ENCODE results near the gene CTIF.

Gene CTIF

GRCh38 chr18:48777026-48777743, 238.4 kb downstream of the CTIF start:
- DNase-seq (ENCODE audit: low read depth): peak; percentile 22

DNA sequence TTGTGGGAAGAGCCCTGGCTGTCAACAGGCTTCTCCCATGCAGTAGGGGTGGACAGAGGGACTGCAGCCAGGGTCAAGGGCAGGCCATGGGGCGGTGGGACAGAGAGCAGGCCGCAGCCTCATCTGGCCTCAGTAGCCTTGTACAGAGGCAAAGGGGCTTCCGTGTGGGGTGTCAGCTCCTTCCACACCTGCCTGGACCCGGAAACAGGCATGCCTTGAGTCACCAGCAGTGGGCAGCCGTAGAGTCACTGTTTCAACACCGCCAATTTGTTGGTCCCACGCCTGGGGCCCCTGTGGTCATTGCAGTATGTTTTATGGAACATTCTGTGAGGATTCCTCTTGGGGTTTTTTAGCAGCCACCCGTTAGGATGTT, 238.9 kb downstream of the CTIF start:
- DNase-seq (ENCODE audit: low read depth): no peak

DNA sequence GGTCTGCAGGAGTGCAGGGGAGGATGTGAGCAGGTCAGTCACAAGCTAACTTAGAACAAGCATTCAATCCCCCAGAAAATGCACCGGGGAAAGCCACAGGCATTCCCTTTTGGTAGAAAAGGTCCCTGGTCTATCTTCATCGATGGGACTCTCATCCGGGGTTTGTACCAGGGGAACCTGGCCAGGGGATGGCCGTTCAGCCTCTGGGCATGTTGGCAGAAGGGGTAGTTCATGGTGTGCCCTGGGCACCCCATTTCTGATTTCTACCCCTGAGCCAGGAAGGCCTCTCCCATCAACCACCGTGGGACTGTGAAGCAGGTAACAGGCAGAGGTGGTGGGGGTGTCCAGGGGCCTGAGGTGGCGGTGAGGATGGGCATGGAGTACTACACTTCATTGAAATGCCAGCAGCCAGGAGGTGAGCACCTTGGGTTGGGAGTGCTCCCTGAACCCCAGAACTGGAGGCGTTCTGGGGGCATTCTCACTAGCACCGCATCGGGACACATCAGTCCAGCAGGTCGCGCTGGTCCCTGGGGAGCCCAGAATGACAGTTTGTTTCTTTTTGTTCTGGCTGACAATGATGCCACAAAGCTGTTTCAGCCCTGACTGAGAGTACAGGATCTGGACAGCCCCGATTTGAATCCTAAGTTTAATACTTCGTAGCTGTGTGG, 239.6 kb downstream of the CTIF start:
- DNase-seq (ENCODE audit: low read depth): no peak

- no peak for DNase-seq (ENCODE audit: low read depth)
These were observed 240.6 kb downstream of the CTIF start for GRCh38 chr18:48779462-48779861.

DNA sequence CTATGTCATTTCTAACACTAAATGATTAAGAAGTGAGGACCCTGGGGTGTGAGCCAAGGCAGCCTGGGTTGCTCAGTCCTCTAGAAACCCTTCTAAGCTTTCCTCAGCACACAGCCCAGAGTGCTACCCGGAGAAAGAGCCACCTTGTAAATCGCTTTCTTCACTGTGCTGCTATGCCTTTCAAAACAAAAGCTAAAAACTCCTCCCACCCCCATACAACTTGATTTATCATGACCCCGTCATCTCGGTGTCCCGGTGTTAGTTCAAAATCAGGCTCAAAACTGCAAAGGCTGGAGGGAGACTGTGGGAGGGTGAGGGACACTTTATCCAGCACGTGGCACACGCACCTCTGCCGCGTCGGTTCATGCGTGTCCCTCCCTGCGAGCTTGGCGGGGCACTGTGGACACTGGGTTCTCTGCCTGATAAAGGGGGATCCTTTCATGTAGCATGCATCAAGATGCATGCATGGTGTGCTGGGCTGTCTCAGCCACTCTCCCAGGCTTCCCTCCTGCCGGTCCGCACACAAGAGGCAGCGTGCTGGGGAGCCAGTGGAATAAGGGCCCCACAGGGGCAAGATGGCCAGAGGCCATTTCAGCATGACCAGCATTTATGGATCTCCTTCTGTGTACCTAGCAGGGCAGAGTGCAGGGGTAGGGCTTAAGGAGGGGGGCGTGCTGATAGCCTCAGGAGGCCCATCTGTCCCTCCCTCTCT, 241.5 kb downstream of the CTIF start:
- no peak for DNase-seq (ENCODE audit: low read depth)

- DNase-seq (ENCODE audit: low read depth): no peak
These were observed 242.0 kb downstream of the CTIF start for GRCh38 chr18:48780913-48781162.

DNA sequence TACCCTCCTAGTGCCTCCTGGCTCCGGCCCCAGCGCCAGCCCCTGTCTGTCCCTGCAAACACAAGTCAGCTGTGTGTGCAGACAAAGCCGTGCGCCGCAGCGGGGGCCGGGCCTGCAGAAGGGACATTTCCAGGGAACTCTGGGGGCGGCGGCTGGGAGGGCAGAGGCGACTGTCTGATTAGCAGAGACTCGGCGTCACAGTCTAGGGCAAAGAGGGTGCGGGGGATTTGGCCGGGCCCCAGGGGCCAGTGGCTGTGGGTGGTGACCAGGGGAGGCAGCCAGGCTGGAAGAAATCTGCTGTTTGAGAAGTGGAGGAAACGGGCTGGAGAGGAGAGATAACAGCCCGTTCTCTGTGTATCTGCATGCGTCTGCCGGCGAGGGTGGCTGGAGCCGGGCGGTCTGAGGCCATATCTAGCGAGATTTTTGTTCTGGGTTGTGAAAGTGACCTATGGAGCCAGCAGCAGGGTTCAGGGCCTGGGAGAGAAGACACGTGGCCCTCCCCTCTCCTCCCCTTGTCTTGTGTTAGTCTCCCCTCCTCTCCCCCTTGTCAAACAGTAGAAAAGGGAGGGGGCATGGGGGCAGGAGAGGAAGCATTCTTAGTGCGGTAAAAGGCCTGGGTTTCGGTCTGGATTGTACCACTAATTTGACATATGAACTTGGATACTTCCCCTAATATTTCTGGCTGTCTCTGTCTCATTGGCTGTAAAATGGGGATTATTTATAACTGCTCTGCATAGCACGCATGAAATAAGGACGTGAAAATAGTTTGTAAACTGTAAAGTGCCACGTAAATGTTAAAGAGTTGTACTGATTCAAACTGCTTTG, 242.5 kb downstream of the CTIF start:
- no peak for DNase-seq (ENCODE audit: low read depth)

DNA sequence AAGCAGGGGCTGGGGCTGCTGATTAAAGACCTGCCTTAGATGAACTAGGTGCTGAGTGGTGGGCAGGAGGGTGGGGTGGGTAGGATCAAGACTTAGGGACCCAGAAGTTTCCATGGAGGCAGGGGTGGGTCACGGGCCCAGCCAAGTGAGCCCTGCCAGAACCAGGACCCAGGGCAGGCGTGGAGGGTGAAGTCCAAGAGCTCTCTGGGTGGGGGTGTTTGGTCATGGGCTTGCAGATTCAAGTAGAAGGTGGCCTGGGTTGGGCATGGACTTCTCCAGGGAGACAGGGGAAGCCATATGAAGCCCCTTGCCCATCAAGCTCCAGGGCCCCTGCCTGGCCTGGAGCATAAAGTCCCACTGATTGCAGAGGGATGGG, 243.1 kb downstream of the CTIF start:
- no peak for DNase-seq (ENCODE audit: low read depth)

GRCh38 chr18:48782381-48782861, 243.6 kb downstream of the CTIF start:
- no peak for DNase-seq (ENCODE audit: low read depth)

- DNase-seq (ENCODE audit: low read depth): no peak
These were observed 245.0 kb downstream of the CTIF start for GRCh38 chr18:48783616-48784520.

DNA sequence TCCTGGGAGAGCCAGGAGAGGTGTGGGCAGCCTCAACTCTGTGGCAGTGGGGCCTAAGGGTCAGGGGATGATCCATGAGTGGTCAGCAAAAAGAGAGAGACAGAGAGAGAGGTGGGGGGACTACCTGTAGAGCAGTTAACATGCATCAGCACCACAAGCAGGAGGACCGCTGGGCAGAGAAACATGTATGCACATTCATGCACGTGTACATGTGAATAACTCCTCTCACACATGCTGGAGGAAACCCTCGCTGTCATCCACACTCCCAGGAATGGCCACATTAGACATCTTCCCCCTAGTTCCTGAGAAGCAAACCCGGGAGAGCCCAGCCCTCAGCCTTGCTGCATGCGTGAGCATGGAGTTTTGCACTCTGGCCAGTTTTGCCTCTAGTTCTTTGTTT, 245.8 kb downstream of the CTIF start:
- DNase-seq (ENCODE audit: low read depth): no peak

DNA sequence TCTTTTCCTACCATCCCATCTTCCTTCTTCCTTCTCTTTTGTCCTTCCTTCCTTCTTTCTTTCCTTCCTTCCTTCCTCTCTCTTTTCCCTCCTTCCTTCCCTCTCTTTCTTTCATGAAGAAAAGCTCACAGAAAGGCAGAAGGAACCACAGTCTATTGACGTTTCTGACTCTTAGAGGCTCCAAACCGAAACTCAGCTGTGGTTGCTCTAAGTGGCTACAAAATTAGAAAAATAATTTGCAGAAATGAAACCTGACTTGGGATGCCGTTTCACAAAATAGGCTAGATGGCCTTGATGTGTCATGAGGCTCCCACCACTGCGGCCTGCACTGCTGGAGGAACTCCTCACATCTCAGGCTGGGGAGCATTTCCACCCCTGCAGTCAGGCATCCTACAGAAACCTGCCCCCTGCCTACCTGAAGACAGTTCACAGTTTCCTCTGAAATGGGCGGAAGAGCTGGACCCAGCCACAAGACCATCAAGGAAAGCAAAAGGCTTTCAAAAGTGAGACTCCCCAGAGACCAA, 246.3 kb downstream of the CTIF start:
- no peak for DNase-seq (ENCODE audit: low read depth)

DNA sequence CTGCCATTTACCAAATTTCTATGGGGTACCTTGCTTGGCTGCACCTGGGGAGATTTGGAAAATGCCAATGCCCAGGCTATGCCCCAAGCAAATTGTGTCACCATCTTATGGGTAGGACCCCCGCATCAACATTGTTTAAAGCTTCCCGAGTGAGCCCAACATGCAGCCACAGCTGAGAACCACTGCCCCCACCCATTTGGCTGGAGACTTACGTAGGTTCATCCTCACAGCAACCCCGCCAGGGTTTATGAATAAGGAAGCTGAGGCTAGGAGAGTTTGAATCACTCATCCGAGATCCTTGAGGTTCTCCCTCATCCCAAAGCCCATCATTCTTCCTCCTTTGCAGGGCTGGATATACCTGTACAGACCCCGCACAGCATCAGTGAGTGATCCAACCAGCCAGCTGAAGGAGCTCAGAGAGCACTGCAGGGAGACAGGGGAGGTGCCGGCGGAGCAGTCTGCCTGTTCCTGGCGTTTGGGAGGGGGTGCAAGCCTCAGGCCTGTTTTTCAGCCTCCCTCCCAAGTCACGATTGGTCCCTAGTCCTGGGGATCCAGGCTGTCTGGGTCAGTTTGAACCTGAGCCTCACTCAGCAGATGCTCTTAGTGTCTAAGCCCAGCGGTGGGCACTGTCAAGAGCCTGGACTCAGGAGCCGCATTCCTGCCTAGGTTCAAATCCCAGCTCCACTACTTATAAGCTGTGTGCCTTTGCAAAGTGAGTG, 247.1 kb downstream of the CTIF start:
- no peak for DNase-seq (ENCODE audit: low read depth)

DNA sequence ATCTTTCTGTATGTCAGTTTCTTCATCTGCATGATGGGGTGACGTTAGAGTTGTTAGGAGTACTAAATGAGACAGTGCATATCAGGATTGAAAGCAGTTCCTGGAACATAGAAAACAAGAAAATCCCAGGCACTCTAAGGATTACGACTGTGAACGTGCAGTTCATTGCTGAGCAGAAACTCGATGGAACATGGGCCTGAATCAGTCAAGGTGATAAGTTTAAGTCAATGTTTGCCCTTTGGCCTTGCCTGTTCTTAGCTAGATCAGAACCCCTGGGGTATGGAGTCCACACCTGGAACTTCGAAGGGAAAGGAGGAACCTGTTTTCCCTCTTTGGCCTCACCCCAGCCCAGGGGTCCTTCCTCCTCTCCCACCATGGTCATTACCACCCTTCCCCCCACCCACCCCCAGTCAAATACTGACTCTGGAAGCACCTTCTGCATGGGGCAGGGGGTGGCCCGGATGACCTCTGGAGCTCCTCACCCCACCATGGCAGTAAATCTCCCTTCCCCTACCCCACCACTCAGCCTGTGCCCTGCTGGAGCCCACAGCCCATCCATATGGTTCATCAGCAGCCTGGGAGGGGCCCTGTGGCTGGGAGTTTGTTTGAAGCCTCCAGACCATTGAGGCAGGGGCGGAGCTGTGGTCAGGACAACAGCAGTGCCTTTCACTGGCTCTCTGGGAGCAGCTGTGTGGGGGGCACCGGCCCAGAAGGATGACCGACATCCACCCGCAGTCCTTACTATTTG, 247.8 kb downstream of the CTIF start:
- no peak for DNase-seq (ENCODE audit: low read depth)

- DNase-seq (ENCODE audit: low read depth): no peak
These were observed 248.6 kb downstream of the CTIF start for GRCh38 chr18:48787203-48788151.

DNA sequence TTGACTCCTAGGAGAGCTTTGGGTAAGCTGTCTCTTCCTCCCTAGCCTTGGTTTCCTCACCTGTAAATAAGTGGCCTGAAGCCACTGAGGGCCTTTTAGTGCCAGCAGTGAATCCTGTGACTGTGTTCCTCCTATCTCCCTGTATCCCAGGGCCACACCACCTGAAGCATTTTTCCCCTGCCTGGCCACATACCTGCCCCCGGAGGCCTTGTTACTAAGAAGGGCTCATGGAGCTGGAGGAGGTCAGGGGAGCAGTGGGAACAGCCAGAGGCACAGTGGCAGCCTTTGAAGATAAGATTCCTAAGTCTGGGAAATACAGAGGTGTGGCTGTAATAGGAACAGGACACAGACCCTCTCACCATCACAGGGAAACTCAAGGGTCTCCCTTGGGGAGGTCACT, 249.5 kb downstream of the CTIF start:
- no peak for DNase-seq (ENCODE audit: low read depth)

- DNase-seq (ENCODE audit: low read depth): no peak
These were observed 250.5 kb downstream of the CTIF start for GRCh38 chr18:48789259-48789812.

DNA sequence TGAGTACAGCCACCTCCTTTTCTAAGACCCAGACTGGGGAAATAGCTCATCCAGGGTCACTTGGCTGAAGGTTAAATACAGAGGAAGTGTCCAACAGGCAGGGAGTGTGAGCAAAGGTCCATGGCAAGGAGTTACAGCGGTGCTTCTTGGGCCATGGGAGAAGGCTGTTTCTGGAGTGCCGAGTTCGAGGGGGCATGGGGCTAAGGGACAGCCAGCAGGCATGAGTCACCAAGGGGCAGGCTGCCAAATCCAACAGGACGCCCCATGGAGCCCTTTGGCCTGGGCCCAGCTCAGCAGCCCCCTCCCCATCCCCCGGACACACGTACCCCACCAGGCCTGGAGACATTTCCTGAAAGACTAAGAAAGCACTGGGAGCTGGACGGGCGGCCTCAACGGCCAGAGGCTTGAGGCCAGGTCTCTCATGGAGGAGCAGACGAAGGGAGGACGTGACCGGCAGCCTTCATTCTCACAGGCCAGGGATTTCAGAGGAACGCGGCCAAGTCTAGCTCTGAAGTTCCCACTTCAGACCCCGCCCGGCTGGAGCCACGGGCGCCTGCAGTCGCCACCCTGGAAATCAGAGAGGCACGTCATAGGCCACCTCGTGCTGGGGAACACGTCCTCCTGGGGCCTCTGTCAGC, 251.5 kb downstream of the CTIF start:
- DNase-seq (ENCODE audit: low read depth): no peak

Measured in stimulated activated CD8-positive, alpha-beta memory T cell treated with anti-CD3 and anti-CD28 coated beads, Interleukin-7, amount 100 ng/mL, for 24 hours (primary cell).